DMS79 treated with DMSO at 0.1 percent for 48 hours (cell line): ENCODE results near the gene GRN.

ENCODE experiments used
- DNase-seq: peaks from one replicate; lab custom pipeline; 2025; lab: John Stamatoyannopoulos, UW

GRN gene

DNA sequence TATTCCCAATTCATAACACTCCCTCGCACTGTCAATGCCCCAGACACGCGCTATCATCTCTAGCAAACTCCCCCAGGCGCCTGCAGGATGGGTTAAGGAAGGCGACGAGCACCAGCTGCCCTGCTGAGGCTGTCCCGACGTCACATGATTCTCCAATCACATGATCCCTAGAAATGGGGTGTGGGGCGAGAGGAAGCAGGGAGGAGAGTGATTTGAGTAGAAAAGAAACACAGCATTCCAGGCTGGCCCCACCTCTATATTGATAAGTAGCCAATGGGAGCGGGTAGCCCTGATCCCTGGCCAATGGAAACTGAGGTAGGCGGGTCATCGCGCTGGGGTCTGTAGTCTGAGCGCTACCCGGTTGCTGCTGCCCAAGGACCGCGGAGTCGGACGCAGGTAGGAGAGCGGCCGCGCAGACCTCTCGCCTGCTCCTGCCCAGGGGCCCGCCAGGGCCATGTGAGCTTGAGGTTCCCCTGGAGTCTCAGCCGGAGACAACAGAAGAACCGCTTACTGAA lies at the start of gene GRN:
Gene GRN, plus strand, starts transcription at position 364 of the 515 bp plus-strand sequence. CDS start 3,863 bp downstream, outside the sequence.
- DNase-seq = peak; percentile 98

DNA sequence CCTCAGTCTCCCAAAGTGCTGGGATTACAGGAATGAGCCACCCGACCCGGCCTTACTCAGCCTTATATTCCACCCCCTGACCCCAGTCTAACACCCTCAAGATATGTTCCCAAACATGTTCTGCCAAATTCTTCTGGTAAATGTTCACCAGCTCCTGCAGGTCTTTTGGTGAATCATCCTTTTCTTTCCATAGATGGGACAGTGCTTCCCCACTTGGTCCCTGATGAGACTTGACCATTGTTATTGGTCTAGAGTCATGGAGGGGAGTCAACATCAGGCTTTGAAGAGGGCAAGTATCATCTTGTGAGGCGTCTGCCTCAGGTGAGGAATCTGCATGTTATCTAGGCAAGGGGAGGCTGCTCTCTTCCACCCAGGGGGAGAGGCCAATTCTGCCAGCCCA lies 47.1 kb upstream of the GRN start:
- no peak for DNase-seq

DNA sequence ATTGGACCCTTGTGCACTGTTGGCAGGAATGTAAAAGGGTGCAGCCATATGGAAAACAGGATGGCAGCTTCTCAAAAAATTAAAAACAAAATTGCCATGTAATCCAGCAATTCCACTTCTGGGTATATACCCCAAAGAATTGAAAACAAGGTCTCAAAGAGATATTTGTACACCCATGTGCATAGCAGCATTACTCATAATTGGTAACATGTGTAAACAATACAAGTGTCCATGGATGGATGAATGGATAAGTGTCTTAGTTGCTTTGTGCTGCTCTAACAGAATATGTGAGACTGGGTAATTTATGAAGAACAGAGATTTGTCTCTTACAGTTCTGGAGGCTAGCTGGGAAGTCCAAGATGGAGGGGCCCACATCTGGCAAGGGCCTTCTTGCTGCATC lies 40.5 kb upstream of the GRN start:
- peak; percentile 84 for DNase-seq

DNA sequence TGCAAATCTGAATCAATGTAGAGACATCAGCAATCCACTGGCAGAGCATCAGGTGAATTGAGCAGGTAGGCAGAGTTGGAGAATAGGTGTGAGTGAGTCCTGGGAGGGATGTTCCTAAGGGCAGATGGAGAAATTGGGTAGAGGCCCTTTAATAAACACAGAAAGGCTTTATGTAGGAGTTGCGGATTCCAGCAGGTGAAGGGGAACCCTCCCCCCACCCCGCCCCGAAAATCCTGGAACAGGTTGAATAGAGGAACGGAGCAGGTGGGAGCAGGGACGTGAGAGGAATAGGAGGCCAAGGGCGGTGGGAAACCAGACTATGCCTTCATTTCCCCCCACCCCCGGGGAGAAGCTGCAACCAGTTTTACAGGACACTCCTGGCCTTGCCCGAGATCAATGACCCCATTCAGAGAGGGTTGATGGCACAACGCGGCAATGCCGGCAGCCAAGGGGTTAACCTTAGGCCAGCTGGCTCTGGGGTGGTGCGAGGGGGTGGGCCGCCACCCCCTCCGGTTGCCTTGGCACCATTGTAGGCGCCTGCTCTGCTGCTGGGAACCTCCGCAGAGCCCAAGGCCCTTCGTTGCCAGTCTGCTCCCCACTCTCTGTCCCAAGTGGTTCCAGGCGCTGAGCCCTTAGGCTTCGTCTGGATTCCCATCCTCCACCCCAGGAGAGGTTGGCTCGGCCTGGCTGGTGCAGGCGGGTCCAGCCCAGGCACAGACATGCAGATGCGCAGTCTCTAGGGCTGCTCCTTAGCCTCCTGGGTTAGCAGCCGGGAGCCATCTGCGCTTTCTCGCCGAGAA lies 37.5 kb upstream of the GRN start:
- peak; percentile 71 for DNase-seq

DNA sequence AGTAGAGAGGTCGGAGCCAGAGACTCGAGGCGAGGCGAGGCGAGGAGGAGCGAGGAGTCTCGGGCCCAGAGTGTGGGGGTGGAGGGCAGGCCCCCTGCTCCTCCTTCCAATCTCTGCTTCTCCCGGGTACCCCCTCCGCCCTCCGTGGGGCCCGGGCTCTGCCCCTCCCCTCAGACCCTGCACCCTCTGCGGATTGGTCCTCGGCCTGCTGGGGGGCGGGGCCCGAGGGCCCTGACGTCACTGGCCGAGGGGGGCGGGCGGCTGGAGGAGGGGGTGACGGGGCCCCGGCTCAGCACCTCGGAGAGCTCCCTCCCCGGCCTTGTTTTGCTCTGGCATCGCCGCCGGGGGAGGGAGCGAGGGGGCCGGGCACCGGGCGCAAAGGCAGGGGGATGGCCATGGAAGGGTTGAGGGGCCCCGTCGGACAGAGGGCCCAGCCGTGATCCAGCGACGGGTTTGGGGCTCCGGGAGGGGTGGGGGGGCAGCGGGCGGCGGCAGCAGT lies 36.7 kb upstream of the GRN start, which contains the start of gene RUNDC3A:
Gene RUNDC3A, plus strand, starts transcription at position 282 of the 499 bp plus-strand sequence. CDS start 232 bp downstream, outside the sequence.
- DNase-seq = peak; percentile 77

DNA sequence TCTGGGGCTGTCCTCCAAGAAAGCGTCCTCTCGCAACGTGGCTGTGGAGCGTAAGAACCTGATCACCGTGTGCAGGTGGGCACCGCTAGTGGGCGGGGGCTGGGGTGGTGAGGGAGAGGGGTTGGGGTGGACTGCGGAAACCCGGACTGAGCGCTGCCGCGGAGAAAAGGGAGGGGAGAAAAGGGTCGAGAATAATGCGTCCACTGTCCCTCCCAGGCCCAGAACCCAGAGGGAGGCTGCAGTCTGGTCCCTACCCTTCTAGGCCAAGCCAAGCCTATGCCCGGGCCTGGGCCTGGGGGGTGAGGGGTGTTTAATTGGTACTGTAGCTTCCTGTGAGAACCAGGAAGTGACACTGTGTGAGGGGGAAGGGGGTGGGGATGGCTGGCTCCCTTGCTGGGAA lies 36.2 kb upstream of the GRN start:
- DNase-seq = peak; percentile 19

DNA sequence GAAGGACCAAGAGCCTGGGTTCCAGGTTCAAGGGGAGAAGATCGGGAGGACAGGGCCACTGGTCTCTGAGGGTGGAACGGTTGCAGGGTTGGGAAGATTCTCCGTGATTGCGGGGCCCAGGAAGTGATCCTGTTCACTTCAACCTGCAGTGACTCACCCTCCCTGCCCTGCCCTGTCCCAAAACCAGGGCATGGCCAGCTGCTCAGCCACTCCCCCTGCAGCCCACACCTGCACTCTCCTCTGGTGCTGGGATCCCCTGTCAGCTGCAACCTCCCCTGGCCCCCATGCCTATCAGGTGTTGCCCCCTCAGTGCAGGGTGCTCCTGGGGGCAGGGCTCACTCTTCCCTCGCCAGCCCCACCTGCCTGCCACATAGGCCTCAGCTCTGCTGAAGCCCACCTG lies 35.6 kb upstream of the GRN start:
- DNase-seq = no peak

DNA sequence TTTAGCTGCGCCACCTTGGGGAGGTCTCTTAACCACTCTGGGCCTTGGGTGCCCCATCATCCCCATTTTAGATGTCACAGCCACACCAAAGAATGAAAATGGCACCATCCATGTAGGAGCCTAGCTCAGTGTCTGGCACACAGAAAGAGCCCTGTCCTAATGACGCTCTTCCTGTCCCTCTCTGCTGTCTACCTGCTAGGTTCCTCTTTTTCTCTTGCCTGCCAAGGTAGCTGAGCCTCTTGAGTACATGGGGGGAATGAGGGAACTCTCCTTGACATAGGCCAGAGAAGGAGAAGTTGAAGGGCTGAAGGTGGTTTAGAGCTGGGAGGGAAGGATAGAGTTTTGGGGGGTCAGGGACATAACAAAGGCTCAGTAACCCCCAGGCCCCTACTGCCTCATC lies 34.9 kb upstream of the GRN start:
- DNase-seq = no peak

DNA sequence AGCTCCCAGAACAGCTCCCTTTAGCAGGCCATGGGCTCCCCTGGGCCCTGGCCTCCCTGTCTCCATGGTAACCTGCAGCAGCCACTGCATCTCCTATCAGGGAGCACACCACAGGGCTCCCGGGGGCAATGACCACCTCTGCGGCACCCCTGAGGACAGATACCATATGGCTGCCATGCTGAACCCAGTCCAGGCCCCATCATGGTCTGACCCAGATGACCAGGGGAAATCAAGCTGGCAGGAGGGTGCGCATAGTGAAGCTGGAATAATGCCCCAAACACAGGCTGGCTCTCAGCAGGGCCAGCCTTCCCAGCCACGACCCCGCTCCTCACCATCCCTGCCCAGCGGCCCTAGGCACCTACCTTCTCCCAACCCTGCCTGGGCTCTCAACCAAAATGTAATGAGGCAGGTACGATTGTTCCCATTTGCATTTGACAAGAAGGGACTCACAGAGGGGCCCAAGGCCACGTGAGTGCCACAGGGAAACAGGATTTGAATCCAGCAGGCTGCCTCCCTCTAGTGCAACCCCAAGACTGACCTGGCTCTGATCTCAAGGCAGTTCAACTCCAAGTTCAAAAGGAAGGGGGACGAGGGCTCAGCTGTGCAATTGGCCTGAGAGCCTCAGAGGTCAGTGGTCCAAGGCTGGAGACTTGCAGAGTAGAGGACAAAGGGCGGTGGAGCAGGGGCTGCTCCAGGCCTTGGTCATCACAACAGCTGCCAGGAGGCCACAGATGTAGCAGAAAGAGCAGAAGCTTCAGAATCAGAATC lies 34.3 kb upstream of the GRN start:
- DNase-seq = no peak

DNA sequence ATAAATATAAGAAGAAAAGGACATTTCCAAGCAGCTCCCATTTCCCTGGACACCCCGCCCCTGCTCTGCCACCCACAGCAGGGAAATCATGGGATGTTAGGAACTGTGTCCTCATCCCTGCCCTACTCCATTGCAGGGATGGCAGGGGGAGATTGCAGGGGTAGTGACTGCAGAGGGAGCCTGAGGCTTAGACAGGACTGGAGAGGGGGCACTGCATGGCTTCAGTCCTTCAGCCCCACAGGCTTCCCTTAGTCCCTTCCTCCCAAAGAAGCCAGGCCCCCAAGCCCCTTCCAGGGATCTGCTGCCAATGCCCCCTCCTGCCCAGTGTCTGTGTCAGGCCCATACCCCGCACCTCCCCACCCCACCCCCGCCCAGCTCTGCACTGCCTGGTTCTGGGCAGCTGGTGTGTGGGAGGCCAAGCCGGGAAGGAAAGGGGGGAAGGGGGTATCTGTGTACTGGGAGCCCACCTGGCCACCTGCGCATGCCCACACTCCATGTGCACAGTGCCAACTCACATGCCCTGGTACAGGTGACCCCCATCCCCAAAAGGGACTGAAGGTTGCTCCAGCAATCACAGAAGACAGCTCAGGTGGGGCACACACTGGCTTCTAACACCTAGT lies 33.4 kb upstream of the GRN start:
- no peak for DNase-seq

DNA sequence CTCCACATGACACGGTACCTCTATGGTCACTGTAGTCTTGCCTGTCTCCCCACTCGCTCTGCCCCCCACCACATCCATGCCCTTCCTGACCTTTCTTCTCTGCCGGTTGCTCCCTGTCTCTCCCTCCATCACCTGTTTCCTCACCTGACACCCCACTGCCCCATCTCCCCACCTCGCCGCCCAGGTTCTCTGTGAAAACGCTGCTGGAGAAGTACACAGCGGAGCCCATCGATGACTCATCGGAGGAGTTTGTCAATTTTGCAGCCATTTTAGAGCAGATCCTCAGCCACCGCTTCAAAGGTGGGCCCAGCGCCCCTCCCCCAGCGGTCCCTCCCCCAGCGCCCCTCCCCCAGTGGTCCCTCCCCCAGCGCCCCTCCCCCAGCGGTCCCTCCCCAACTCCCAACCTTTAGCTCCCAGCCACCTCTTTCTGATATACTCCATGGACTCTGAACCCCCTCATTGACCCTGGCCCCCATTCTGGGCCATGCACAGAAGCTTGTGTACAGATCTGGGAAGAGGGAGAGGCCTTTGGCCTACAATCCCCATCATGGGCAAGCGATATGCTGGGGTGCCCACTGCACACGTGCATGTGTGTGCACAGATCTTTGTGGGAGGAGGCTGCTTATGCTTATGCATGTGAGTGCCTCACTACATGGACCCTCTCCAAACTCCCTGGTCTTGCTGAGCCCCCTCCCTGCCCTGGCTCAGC lies 32.6 kb upstream of the GRN start:
- no peak for DNase-seq

DNA sequence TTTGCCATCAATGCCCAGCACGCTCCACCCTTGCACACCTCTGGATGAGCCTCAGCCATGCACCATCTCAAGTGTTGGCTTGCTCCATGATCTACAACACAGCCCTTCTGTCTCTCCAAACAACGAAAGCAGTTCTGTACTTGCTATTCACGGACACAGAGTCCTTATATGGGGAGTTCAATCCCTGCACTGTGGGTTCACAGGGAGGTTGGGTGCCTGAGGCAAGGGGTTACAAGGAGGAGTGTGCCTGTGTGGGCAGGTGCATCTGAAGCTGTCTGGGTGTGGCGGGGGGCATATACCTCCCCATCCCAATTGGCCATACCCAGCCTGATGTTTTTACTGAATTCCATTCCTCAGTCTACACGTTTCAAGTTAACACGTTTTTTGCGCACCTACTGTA lies 31.1 kb upstream of the GRN start:
- DNase-seq = no peak

DNA sequence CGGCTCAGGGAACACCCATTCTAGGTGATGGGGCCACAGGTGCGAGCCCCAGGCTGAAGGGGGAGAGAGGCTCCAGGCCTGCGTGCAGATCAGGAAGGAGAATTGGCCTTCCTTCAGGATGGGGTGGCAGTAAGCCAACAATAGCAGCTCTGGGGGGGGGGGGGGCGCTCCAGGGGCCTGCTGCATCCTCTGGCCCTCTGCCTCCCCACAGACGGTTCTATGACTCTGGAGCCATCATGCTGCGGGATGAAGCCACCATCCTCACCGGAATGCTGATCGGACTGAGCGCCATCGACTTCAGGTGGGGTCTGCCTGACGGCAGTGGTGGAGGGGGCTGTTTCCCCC lies 30.6 kb upstream of the GRN start:
- no peak for DNase-seq

DNA sequence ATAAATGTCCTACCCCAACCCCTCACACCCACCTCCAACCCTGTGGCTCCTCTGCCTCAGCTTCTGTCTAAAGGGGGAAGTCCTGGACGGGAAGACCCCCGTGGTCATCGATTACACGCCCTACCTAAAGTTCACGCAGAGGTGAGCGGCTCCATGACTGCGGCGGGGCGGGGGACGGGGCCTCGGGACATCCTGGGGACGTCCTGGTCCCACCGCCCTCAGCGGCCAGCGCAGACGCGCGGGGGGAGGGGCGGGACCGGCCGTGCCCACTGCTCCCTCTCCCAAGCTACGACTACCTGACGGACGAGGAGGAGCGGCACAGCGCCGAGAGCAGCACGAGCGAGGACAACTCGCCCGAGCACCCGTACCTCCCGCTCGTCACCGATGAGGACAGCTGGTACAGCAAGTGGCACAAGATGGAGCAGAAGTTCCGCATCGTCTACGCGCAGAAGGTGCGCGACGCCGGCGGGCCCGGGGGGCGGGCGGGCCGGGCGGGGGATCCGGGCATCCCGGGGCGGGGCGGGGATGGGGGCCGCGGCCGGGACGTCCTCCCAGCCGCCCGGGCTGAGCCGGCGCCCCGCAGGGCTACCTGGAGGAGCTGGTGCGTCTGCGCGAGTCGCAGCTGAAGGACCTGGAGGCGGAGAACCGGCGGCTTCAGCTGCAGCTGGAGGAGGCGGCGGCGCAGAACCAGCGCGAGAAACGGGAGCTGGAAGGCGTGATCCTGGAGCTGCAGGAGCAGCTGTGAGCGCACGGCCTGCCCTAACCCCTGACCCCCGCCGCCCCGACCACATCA lies 30.0 kb upstream of the GRN start:
- peak; percentile 72 for DNase-seq

DNA sequence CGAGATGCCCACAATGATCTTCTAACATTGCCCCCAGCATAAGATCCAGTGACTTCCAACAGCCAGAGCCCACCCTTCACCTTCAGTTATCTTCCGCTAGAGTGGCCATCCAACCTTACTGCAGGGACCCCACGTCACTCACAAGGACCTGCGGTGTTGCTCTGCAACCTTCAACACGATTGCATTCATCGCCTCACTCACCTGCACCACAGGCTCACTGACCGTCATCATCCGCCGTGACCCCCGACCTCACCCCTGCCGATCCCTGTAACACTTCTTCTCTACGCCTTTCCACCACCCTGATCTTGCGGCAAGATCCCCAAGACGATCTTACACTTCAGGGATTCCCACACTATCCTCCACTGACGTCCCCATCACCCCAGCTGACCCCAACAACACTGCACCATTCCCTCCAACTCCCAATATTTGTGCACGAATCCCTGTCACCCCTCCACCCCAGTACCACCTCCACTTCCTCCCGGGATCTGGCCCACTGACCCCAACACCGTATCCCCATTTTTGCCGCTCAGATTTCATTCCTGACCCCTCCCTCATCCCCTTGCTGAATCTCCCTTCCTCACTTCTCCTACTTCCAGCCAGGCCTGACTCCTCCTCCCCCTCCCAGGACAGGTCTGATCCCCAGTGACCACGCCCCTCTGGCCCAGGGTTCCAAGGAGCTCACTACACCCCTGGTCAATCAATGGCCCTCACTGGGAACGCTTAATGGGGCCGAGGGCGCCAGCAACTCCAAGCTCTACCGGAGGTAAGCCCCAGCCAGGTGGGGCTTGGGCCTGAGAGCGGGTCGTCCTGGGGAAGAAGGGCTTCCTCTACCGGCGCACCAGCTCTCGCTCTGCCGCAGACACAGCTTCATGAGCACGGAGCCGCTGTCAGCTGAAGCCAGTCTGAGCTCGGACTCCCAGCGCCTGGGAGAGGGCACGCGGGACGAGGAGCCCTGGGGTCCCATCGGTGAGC lies 29.1 kb upstream of the GRN start:
- no peak for DNase-seq

DNA sequence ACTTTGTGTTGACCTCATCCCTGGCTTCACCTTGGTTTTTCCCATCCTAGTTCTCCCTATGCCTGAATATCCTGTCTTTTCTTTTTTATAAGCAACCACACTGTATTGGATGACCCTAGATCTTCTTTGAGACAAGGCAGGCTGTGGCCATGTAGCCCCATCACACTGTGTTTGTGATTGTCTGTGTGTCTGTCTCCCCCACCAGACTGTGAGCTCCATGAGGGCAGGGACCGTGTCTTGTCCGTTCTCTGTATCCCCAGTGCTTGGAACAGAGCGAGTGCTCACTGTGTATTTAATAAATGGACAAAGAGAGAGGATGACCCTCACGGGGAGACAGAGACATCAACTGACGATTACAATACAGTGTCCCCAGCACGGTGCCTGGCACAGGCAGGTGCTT lies 27.6 kb upstream of the GRN start:
- no peak for DNase-seq

DNA sequence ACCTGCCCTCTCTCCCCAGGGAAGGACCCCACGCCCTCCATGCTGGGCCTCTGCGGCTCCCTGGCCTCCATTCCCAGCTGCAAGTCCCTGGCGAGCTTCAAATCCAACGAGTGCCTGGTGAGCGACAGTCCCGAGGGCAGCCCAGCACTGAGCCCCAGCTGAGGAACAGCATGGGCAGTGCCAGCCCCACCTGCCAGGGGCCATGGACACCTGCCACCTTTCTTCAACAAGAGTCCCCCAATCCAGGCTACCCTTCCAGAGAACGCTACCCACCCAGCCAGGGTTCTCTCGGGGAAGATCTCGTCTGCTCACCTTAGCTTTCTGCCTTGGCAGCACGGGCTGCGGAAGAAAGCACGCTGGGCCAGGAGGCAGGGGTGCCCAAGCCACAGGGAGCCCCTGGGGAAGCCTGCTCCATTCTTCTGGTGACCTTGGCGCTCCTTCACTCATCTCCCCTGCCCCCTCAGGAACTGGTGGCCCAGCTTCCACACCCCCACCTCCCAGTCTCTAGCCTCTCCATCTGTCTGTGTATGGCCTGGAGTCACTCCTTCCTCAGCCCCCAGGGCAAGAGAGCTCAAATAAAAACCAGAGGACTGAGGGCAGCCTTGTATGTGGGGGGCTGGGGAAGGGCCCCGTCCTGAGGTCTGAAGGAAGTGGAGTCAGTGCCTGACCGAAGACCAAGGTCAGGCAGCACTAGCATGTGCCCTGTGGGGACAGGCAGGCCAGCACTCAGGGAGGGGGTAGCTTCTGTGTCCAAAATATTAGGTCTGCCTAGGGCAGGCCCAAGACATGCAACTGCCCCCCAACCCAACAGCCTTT lies 26.8 kb upstream of the GRN start:
- DNase-seq = no peak

DNA sequence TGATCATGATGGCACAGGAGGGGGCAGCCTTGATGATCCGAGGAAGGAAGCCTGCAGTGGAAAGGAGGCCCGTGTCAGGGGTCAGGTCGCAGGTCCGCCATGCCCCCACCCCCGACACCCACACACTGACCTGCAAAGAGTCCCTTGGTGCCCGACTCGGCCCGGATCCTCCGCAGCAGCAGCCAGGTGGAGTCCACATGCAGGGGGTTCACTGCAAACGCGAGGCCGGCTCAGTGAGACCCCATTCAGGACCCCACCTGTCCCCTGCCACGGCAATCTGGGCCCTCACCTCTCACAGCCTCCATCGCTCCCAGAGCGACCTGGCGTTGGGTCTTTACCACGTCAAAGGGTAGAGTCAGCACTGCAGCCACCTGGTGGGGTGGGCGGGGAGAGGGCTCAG lies 25.0 kb upstream of the GRN start:
- no peak for DNase-seq
